ENCODE data around the gene MRPS24. TPM values are rescaled to one million over a fixed set of nuclear protein-coding genes. Genes with fewer than 3 reads are reported as not detected.

The MRPS24 gene
- total RNA-seq, 1 donor from 2014 or later, result 118 TPM

- H3K9me3 Mint-ChIP-seq, result peaks cover 8% of the 10 kb centered on the region
- no peak overlapping the region for H3K27ac Mint-ChIP-seq
- H3K36me3 Mint-ChIP-seq (ENCODE audit: low read depth), result peaks cover 33% of the 10 kb centered on the region
- intact Hi-C loops (cut with micrococcal nuclease), result no loop called here
- H3K4me3 Mint-ChIP-seq, result peak overlapping the region; percentile 3
- no peak for DNase-seq (ENCODE audit: low spot score)
- H3K27me3 Mint-ChIP-seq (ENCODE audit: insufficient read depth), result no peaks in the 10 kb centered on the region
- H3K4me1 Mint-ChIP-seq (ENCODE audit: low read depth), result peaks cover 23% of the 10 kb centered on the region
Measured at GRCh38 chr7:43871064-43871463, 1.7 kb upstream of the MRPS24 start.

DNA sequence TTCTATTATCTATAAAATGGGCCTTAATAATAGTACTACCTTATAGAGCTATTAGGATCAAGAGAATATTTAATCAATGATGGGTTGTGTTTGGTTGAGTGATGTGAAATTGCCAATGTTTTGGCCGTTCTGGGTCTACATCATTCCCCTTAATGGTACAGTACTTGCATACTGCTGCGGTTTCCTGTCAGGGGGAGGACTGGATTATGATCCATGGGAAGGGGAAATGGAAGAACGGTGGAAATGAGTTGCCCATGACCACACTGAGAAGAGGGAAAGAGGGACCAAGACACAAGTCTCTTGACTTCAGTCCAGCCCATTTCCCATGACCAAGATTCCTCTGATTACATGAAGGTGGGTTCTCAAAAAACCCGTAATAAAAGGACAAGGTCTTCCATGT is 999 bp upstream of the MRPS24 start:
- H3K27me3 Mint-ChIP-seq (ENCODE audit: insufficient read depth), result no peaks in the 10 kb centered on the region
- peaks cover 23% of the 10 kb centered on the region for H3K4me1 Mint-ChIP-seq (ENCODE audit: low read depth)
- H3K36me3 Mint-ChIP-seq (ENCODE audit: low read depth), result peaks cover 33% of the 10 kb centered on the region
- intact Hi-C loops (cut with micrococcal nuclease), result no loop called here
- peaks cover 8% of the 10 kb centered on the region for H3K9me3 Mint-ChIP-seq
- H3K27ac Mint-ChIP-seq, result no peak overlapping the region
- DNase-seq (ENCODE audit: low spot score), result no peak
- H3K4me3 Mint-ChIP-seq, result peak overlapping the region; percentile 85

DNA sequence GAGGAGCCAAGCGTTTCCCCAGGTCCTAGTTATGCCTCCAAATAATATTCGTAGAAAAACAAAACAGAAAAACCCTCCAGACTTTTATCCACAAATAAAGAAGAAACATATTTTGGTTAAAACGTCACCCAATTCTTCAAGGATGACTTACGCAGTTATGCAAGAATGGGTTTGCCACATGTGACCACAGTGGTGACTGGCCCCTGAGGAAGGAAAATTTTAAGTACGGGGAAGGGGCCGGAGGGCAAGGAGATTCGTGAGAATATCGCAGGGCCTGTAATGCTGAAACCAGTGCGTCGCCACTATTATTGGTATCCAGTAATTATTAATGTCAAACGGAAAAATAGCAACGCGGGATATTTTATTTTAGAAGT is 537 bp upstream of the MRPS24 start:
- Mint-ChIP-seq H3K4me3 (peak overlapping the region; percentile 85), H3K27me3 (ENCODE audit: insufficient read depth) (no peaks in the 10 kb centered on the region), H3K4me1 (ENCODE audit: low read depth) (peaks cover 23% of the 10 kb centered on the region), H3K36me3 (ENCODE audit: low read depth) (peaks cover 32% of the 10 kb centered on the region), H3K27ac (peak overlapping the region; percentile 85), H3K9me3 (peaks cover 8% of the 10 kb centered on the region)
- no peak for DNase-seq (ENCODE audit: low spot score)
- intact Hi-C loops (cut with micrococcal nuclease), result loop anchor here (1.0 to 10.0 kb wide), 4 partner anchors 35 to 255 kb away; partner anchors contain the start of genes POLD2, UBE2D4 and URGCP

- H3K9me3 Mint-ChIP-seq, result peaks cover 5% of the 10 kb centered on the region
- intact Hi-C loops (cut with micrococcal nuclease), result loop anchor here (1.0 to 10.0 kb wide), 4 partner anchors 34 to 256 kb away; partner anchors contain the start of genes POLD2, UBE2D4 and URGCP
- peak overlapping the region; percentile 74 for H3K27ac Mint-ChIP-seq
- no peaks in the 10 kb centered on the region for H3K27me3 Mint-ChIP-seq (ENCODE audit: insufficient read depth)
- H3K4me1 Mint-ChIP-seq (ENCODE audit: low read depth), result peaks cover 23% of the 10 kb centered on the region
- peak overlapping the region; percentile 85 for H3K4me3 Mint-ChIP-seq
- H3K36me3 Mint-ChIP-seq (ENCODE audit: low read depth), result peaks cover 29% of the 10 kb centered on the region
- DNase-seq (ENCODE audit: low spot score), result no peak
Measured at GRCh38 chr7:43868681-43869005, 674 bp downstream of the MRPS24 start.

DNA sequence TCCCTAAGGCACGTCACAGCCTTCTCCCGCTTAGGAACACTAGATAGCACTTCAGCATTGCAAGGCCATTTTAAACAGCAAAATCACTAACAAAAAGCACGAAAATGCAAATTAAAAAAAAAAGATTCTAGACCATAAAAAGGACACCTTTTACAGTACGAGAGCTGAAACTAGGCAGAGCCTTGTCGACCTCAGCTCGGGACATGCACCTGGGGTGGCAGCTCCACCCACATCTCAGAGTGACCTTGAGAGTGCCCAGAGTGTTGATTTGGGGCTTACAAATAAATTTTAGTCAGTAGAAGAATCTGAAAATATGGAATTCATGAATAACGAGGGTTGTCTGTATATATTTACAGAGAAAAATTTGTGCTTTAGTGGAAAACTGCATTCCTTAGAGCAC is 1.1 kb downstream of the MRPS24 start:
- Mint-ChIP-seq H3K27ac (no peak overlapping the region), H3K36me3 (ENCODE audit: low read depth) (peaks cover 25% of the 10 kb centered on the region), H3K4me1 (ENCODE audit: low read depth) (peaks cover 23% of the 10 kb centered on the region), H3K4me3 (peak overlapping the region; percentile 85), H3K27me3 (ENCODE audit: insufficient read depth) (peaks cover 3% of the 10 kb centered on the region), H3K9me3 (peaks cover 5% of the 10 kb centered on the region)
- intact Hi-C loops (cut with micrococcal nuclease), result loop anchor here (2.0 to 10.0 kb wide), 2 partner anchors 33 to 257 kb away; partner anchors contain the start of gene POLD2
- no peak for DNase-seq (ENCODE audit: low spot score)

GRCh38 chr7:43865277-43865676 is 4.0 kb downstream of the MRPS24 start:
- no peak overlapping the region for H3K4me3 Mint-ChIP-seq
- peaks cover 10% of the 10 kb centered on the region for H3K27me3 Mint-ChIP-seq (ENCODE audit: insufficient read depth)
- no peaks in the 10 kb centered on the region for H3K9me3 Mint-ChIP-seq
- no peak overlapping the region for H3K27ac Mint-ChIP-seq
- no peak for DNase-seq (ENCODE audit: low spot score)
- intact Hi-C loops (cut with micrococcal nuclease), result loop anchor here (10.0 kb wide), 1 partner anchor 260 kb away; the partner anchor contains the start of gene POLD2
- peaks cover 21% of the 10 kb centered on the region for H3K4me1 Mint-ChIP-seq (ENCODE audit: low read depth)
- H3K36me3 Mint-ChIP-seq (ENCODE audit: low read depth), result peaks cover 25% of the 10 kb centered on the region

- intact Hi-C loops (cut with micrococcal nuclease), result loop anchor here (10.0 kb wide), 1 partner anchor 261 kb away; the partner anchor contains the start of gene POLD2
- H3K27me3 Mint-ChIP-seq (ENCODE audit: insufficient read depth), result peaks cover 13% of the 10 kb centered on the region
- H3K27ac Mint-ChIP-seq, result no peak overlapping the region
- no peak for DNase-seq (ENCODE audit: low spot score)
- no peak overlapping the region for H3K4me3 Mint-ChIP-seq
- no peaks in the 10 kb centered on the region for H3K9me3 Mint-ChIP-seq
- H3K36me3 Mint-ChIP-seq (ENCODE audit: low read depth), result peaks cover 25% of the 10 kb centered on the region
- H3K4me1 Mint-ChIP-seq (ENCODE audit: low read depth), result peaks cover 12% of the 10 kb centered on the region
Measured at GRCh38 chr7:43864126-43864525, 5.2 kb downstream of the MRPS24 start.

DNA sequence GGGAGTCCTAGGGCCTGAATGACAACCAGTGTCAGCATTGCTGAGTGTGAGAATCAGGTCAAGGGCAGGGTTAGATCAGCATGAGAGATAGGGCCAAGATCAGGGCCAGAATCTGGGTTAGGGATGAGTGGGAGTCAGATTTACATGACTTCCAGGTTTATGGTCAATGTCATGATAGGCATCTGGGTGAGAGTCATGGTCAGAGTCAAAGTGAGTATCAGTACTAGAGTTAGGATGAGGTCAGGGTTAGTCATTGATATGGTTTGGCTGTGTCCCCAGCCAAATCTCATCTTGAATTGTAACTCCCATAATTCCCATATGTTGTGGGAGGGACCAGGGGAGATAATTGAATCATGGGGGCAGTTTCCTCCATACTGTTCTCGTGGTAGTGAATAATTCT is 12.3 kb downstream of the MRPS24 start:
- H3K27me3 Mint-ChIP-seq (ENCODE audit: insufficient read depth), result peaks cover 9% of the 10 kb centered on the region
- H3K4me1 Mint-ChIP-seq (ENCODE audit: low read depth), result no peaks in the 10 kb centered on the region
- no peaks in the 10 kb centered on the region for H3K9me3 Mint-ChIP-seq
- H3K36me3 Mint-ChIP-seq (ENCODE audit: low read depth), result no peaks in the 10 kb centered on the region
- no peak for DNase-seq (ENCODE audit: low spot score)
- H3K4me3 Mint-ChIP-seq, result no peak overlapping the region
- H3K27ac Mint-ChIP-seq, result no peak overlapping the region
- intact Hi-C loops (cut with micrococcal nuclease), result no loop called here

DNA sequence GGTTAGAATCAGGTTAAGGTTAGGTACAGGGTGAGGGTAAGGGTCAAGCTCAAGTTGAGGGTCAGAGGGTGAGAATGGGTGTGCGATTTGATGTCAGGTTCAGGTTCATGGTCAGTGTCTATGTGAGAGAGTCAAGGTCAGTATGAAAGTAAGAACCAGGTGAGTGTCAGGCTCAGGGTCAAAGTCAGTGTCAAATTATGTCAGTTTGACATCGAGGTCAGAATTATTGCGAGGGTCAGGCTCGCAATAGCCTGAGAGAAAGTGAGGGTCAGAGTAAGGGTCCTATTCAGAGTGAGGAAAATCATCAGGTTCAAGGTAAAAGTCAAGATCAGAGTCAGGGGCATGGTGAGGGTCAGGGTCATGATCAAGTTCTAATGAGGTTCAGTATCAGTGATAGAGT is 13.0 kb downstream of the MRPS24 start:
- no peak for DNase-seq (ENCODE audit: low spot score)
- Mint-ChIP-seq H3K27me3 (ENCODE audit: insufficient read depth) (peaks cover 6% of the 10 kb centered on the region), H3K4me1 (ENCODE audit: low read depth) (no peaks in the 10 kb centered on the region), H3K27ac (no peak overlapping the region), H3K36me3 (ENCODE audit: low read depth) (no peaks in the 10 kb centered on the region), H3K9me3 (no peaks in the 10 kb centered on the region), H3K4me3 (no peak overlapping the region)
- intact Hi-C loops (cut with micrococcal nuclease), result no loop called here

GRCh38 chr7:43855176-43855575 is 14.1 kb downstream of the MRPS24 start:
- intact Hi-C loops (cut with micrococcal nuclease), result no loop called here
- Mint-ChIP-seq H3K4me1 (ENCODE audit: low read depth) (no peaks in the 10 kb centered on the region), H3K9me3 (no peaks in the 10 kb centered on the region), H3K27ac (no peak overlapping the region), H3K27me3 (ENCODE audit: insufficient read depth) (peaks cover 2% of the 10 kb centered on the region), H3K36me3 (ENCODE audit: low read depth) (no peaks in the 10 kb centered on the region), H3K4me3 (no peak overlapping the region)
- no peak for DNase-seq (ENCODE audit: low spot score)

GRCh38 chr7:43851805-43852204 is 17.5 kb downstream of the MRPS24 start:
- no peak for DNase-seq (ENCODE audit: low spot score)
- Mint-ChIP-seq H3K4me3 (no peak overlapping the region), H3K4me1 (ENCODE audit: low read depth) (no peaks in the 10 kb centered on the region), H3K9me3 (no peaks in the 10 kb centered on the region), H3K27ac (no peak overlapping the region), H3K27me3 (ENCODE audit: insufficient read depth) (no peaks in the 10 kb centered on the region), H3K36me3 (ENCODE audit: low read depth) (no peaks in the 10 kb centered on the region)
- intact Hi-C loops (cut with micrococcal nuclease), result no loop called here

DNA sequence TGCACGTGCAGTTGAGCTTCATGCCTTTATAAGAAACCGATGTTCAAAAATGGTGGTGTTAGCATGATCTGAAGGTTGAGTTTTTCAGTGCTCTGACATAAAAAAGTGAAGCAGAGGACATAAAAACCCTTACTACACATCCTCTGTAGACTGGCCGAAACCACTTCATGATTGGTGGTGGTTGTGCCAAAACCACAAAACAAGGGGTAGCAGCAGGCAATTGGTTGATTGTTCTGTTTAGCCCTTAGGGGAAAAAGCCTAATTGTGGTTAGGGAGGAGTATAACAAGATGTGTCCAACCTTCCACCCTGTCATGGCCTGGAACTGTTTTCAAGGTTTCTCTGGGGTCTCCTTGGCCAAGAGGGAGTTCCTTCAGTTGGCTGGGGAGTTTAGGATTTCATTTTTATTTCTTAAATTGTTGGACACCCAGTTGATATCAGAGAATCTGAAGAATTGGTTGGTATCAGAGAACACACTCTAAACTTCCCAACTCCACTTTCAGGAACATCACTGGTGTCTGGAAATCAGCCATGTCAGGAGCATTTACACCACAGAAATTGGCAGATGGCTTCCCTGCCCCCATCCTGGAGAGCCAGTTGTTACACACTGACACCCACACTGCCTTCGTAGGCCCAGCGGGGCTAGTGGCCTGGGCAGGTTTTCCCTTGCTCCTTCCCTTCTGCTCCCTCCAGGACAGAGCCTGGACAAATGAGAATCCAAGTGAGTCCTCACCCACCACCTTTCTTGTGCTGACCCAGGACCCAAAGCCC is 18.8 kb downstream of the MRPS24 start:
- intact Hi-C loops (cut with micrococcal nuclease), result no loop called here
- no peaks in the 10 kb centered on the region for H3K36me3 Mint-ChIP-seq (ENCODE audit: low read depth)
- no peak overlapping the region for H3K27ac Mint-ChIP-seq
- no peak for DNase-seq (ENCODE audit: low spot score)
- no peaks in the 10 kb centered on the region for H3K4me1 Mint-ChIP-seq (ENCODE audit: low read depth)
- no peaks in the 10 kb centered on the region for H3K9me3 Mint-ChIP-seq
- no peaks in the 10 kb centered on the region for H3K27me3 Mint-ChIP-seq (ENCODE audit: insufficient read depth)
- H3K4me3 Mint-ChIP-seq, result no peak overlapping the region

DNA sequence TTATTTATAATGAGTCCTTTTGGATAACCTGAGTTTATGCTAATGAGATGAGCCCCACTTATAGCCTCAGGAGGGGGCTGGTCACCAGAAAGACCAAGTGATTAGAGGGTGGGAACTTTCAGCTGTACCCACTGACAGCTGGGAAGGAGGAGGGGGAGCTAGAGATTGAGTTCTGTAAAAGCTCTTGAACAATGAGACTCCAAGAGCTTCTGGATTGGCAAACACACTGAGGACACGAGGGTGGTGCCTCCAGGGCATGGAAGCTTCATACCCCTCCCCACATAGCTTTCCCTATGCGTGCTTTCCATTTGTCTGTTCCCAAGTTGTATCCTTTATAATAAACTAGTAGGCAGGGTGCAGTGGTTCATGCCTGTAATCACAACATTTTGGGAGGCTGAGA is 20.3 kb downstream of the MRPS24 start:
- no peaks in the 10 kb centered on the region for H3K9me3 Mint-ChIP-seq
- intact Hi-C loops (cut with micrococcal nuclease), result no loop called here
- no peaks in the 10 kb centered on the region for H3K27me3 Mint-ChIP-seq (ENCODE audit: insufficient read depth)
- no peak overlapping the region for H3K4me3 Mint-ChIP-seq
- no peak for DNase-seq (ENCODE audit: low spot score)
- no peak overlapping the region for H3K27ac Mint-ChIP-seq
- H3K36me3 Mint-ChIP-seq (ENCODE audit: low read depth), result no peaks in the 10 kb centered on the region
- H3K4me1 Mint-ChIP-seq (ENCODE audit: low read depth), result no peaks in the 10 kb centered on the region

All from activated T-helper 1 cell treated with anti-CD3 and anti-CD28 coated beads, Interleukin-12 subunit alpha, Interleukin-12 subunit beta, Interleukin-2, Interleukin-4 antibody, amounts not matched to agents 30 ng/mL and 10 ng/mL and 1 ng/mL, durations not matched to agents 14 hours and 24 hours and 36 hours (primary cell).